C4-2B (cell line): Measurements from ENCODE around the gene FOSB.
A peak's percentile ranks its signal among the peaks of the same experiment; 100 is the strongest.

Experiments used
- H3K27ac ChIP-seq: fragments of 450-650 bp; 2 replicates; pipeline ENCODE4 v1.5.1; 2017
- ZFX ChIP-seq: fragments of 450-650 bp; IDR thresholded peaks from 2 replicates; pipeline ENCODE4 v1.6.1; 2017
- TF ChIP-seq, protein P1 (sequence below): fragments of 450-650 bp; conservative IDR thresholded peaks from 2 replicates; pipeline ENCODE4 v1.5.1; 2017; ENCODE audit warnings: mild to moderate bottlenecking

FOSB gene

DNA sequence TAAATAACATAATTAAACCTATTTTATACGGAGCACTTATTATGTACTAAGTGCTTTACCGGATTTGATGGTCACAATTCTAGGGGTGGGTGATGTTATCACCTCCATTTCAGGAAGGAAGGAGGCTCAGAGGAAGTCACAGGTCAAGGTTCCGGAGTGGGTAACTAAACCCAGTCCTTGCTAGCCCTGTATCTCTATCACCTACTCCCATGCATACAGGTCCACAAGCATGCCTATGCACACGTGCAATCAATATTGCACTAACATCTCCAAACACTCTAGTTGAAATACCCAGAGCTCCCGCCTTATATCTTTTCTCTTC is 17.8 kb upstream of the FOSB start:
- H3K27ac ChIP-seq = peak overlapping the region; percentile 91
- TF ChIP-seq ZFX = no peak
- TF ChIP-seq, protein P1, sequence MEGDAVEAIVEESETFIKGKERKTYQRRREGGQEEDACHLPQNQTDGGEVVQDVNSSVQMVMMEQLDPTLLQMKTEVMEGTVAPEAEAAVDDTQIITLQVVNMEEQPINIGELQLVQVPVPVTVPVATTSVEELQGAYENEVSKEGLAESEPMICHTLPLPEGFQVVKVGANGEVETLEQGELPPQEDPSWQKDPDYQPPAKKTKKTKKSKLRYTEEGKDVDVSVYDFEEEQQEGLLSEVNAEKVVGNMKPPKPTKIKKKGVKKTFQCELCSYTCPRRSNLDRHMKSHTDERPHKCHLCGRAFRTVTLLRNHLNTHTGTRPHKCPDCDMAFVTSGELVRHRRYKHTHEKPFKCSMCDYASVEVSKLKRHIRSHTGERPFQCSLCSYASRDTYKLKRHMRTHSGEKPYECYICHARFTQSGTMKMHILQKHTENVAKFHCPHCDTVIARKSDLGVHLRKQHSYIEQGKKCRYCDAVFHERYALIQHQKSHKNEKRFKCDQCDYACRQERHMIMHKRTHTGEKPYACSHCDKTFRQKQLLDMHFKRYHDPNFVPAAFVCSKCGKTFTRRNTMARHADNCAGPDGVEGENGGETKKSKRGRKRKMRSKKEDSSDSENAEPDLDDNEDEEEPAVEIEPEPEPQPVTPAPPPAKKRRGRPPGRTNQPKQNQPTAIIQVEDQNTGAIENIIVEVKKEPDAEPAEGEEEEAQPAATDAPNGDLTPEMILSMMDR = no peak

DNA sequence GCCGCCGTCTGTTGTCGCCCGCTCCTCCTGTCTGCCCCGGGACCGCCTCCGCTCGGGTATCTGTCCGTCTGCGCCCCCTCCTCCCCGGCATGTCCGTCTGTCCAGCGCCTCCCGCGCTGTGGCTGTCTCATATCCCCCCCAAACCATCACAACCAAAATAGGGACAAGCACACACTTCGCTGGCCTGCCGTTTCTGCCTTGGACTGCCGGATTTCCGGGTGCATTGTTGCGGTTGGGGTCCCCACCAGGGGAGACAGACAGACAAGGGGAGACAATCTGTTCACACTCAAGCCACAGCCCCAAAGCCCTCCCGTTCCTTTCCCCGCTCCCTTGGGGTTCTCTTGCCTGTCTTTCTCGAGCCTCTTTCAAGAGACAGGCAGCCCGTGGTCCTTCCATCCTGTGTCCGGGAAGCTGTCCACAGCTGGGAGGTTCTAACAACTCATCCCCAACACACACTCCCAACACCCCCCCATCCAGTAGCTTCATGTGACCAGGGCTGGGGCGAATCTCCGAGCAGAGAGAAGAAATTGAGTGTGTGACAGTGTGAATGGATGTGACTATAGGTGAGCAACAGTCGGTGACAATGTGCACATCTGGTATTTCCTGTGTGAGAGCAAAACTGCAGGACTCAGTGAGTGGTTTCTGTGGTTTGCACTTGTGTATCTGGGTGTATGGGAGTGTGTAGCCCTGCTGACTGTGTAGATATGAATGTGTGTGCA is 16.5 kb upstream of the FOSB start:
- H3K27ac ChIP-seq = peak overlapping the region; percentile 91
- TF ChIP-seq, protein P1 = no peak
- TF ChIP-seq ZFX = no peak

DNA sequence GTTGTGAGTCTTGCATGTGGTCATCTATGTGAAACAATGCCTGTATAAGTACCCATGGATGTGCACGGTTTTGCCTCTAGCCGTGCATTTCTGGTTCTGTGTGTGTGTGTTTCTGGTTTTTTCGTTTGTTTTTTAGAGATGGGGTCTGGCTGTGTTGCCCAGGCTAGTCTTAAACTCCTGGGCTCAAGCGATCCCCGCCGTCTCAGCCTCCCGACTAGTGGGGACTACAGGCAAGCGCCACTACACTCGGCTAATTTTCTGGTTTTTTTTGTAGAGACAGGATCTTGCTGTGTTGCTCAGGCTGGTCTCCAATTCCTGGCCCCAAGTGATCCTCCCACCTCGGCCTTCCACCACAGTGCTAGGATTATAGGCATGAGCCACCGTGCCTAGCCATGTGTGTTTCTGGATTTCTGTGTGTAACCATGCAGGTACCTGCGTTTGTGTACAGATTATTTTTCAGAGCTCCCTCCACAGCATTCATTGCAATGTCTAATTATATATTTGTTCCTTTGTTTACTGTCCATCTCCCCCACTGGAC is 15.9 kb upstream of the FOSB start:
- H3K27ac ChIP-seq = peak overlapping the region; percentile 91

DNA sequence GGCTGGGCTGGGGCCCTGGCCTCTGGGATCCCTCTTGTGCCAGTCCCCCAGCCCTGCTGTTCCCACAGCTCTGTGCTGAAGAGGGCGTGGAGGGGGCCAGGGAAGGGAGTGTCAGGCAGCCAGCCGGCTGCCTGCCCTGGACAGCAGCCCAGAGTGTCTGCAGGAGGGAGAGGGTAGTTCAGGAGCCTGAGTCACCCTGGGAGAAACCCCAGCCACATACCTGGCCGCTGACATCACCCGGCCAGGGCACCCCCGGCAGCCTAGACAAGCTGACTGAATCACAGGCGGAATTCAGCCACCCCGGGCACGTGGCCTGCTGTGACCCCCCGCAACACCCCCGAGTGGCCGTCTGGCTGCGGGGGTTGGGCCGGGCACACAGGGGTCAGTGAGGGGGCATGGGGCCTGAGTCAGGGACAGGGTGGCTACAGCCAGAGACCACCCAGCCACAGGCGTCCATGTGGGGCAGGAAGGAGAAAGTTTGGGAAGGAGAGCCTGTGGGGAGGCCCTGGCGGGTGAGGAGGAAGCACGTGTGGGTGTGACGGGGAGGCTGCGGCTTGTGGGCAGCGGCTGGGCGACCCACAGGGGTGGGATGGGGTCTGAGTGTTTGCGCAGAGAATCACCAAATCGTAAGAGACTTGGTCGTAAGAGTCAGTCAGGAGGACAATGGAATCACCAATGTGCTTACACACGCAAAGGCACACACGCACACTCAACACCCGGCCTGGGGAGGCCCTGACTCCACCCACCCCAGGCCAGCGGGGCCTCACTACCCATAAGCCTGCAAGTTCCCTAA is 11.9 kb upstream of the FOSB start:
- H3K27ac ChIP-seq = peak overlapping the region; percentile 46
- no peak for TF ChIP-seq ZFX
- TF ChIP-seq, protein P1 = no peak

More for the DNA sequence above, 15.9 kb upstream of the FOSB start:
- TF ChIP-seq ZFX = no peak
- TF ChIP-seq, protein P1 = no peak

DNA sequence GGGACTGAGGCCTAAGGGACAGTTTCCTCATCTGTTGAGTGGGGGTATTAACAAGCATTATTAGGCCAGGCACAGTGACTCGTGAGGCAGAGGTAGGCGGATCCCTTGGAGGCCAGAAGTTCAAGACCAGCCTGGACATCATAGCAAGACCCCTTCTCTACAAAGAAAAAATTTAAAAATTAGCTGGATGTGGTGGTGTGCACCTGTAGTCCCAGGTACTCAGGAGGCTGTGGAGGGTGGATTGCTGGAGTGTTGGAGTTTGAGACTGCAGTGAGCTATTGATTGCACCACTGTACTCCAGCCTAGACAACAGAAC is 11.3 kb upstream of the FOSB start:
- TF ChIP-seq, protein P1 = no peak
- no peak for TF ChIP-seq ZFX
- H3K27ac ChIP-seq = peak overlapping the region; percentile 46; the same call in 1 of the 2 replicates

DNA sequence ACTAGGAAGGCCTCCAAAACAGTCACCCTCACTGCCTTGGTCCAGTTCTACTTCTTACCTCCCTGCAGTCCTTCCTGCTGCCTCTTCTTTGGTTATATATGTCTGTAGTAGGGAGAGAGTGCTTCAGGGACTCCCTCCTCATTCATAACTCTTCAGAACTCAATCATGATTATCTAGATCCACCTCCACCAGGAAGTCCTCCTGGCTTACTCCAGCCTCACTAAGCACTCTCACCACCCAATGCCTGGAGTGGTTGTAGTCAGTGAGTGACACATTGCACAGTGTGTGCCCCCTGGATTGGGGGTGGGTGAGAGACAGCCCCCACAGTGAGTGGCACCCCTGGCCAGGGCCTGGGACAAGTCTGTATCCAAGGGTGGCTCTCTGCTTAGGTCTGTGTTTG is 10.0 kb upstream of the FOSB start:
- no peak overlapping the region for H3K27ac ChIP-seq
- TF ChIP-seq, protein P1 = no peak
- no peak for TF ChIP-seq ZFX

DNA sequence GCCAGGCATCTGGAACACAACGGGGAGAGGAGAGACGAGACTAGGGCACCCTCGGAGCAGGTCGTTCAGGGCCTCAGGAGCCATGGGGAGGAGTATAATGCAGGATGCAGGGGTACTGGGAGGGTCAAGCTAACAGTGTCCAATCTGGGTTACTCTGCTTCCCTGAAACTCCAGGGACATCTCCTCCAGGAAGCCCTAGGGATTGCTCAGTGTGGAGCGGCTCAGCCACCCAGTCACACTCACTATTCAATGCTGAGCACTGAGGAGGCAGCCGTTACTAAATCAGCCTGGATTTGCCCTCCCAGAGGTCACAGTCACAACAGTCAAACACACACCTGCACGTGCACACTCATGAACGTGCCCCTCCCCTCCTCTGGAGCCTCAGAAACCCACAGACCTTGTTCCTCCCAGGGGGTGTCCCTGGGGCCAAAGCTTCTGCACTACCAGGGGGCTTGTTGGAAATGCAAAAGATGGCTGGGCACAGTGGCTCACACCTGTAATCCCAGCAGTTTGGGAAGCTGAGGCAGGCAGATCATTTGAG is 6.9 kb upstream of the FOSB start:
- H3K27ac ChIP-seq = no peak overlapping the region
- no peak for TF ChIP-seq ZFX
- TF ChIP-seq, protein P1 = no peak
